ENCODE measurements around the gene B4GALT5. TPM values are rescaled to one million over a fixed set of nuclear protein-coding genes. Genes with fewer than 3 reads are reported as not detected.

Gene B4GALT5
- total RNA-seq, 1 experiment from 2014 or later: 41.7 TPM

DNA sequence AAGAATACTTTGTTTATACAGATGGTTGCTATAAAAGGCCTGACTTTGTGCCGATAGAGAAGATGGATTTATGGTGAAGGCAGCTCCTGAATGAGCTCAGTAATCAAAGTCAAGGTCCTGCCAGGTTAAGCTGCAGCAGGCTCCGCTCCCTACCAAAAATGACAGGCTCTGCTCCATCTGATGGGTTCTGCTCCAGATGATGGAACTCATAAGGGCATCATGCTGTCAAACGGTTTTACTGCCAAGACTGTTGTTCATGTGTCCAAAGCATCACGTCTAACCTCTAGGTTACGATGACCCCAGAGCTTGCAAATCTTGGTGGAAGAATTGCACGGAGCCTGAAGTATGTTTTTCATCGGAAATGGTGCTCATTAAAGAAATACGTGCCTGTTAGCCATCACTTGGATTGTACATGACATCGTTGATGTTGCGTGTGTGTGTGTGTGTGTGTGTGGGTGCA is 126.5 kb downstream of the B4GALT5 start:
- DNase-seq (ENCODE audit: low read depth): no peak

DNA sequence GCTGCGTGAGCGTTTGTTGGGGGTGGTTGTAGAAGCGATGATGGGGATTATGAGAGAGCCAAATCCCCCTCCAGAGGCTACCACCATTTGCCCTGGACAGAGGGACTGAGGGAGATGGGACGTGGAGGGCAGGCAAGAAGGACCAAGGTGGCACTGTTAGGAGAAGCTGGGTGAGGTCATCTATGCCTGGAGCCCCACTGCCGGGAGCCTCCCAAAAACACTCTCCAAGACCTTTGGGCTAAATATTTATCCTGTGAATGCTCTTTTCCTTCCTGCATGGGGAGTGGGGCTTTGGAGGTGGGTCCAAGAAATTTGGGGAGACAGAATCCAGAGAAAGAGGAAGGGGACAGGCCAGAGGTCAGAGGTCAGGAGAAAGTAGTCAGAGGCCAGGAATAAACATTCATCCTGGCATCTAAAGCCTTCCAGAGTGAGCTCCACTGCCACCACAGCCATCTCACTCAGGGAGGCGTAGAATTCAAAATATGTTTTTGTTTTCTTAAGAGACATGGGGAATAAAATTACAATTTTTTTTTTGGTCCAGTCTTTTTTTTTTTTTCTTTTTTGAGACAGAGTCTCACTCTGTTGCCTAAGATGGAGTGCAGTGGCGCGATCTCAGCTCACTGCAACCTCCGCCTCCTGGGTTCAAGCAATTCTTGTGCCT is 128.0 kb downstream of the B4GALT5 start:
- DNase-seq (ENCODE audit: low read depth): no peak

DNA sequence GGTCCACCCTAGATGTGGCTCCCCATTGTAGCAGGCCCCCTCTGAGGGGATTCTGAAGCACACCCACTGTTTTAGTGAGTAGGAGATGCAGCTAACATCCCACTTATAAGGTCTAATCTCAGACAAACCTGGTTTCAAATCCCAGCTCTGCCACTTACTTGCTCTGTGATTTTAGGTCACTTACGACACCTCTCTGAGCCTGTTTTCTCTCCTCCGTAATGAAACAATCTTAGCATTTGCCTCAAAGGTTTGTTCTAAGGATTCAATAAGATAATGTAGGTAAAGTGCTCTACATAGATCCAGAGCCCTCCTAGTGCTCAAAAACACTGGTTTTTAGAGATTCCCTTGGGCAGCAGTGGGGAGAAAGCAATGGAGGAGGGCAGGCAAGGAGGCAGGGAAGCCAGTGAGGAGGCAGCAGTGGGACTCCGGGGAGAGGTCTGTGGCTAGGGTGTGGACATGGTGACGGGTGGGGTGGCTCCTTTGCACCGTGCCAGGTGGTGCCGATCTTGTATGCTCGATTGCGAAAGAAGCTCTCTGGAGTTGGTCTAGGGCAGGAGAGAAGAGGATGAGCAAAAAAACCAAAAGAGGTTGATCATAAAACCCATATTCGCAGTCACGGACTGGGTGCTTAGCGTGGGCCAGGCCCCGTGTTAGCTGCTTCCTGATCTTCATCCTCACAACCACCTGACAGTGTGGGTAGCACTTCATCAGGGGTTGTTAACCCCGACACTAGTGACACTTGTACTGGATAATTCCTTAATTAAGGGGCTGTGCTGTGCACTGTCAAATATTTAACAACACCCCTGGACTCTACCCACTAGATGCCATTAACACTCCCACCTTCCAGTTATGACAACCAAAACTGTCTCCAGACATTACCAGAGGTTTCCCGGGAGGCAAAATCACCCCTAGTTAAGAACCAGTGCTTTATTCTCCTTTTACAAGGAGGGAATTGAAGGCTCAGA is 129.0 kb downstream of the B4GALT5 start:
- no peak for DNase-seq (ENCODE audit: low read depth)

- no peak for DNase-seq (ENCODE audit: low read depth)
Observed at GRCh38 chr20:49583669-49584417, 129.8 kb downstream of the B4GALT5 start.

- no peak for DNase-seq (ENCODE audit: low read depth)
Observed at GRCh38 chr20:49583343-49583668, 130.4 kb downstream of the B4GALT5 start.

Small RNA genes lying within 50 kb of the gene (small RNA-seq; reads per million reads assigned to genes)
- gene RN7SL197P (not detected), gene SNRPFP1 (not detected)

Other genes starting within 250 kb of the B4GALT5 start
- gene KCNB1, start 231.2 kb downstream of the B4GALT5 start, total RNA-seq (2014; rRNA removed; shearing (Covaris generic)): 0.02 TPM in 1 of 2 replicates, not detected in the other
- gene PTGIS, start 145.7 kb downstream of the B4GALT5 start, total RNA-seq (2014; rRNA removed; shearing (Covaris generic)): 0.02 TPM in 1 of 2 replicates, not detected in the other
- 9.0 and 12.6 TPM in 2 replicates for gene SLC9A8, start 99.0 kb upstream of the B4GALT5 start, total RNA-seq (2014; rRNA removed; shearing (Covaris generic))
- gene SPATA2, start 201.7 kb upstream of the B4GALT5 start, total RNA-seq (2014; rRNA removed; shearing (Covaris generic)): 6.7 and 8.7 TPM in 2 replicates
- 78.7 and 84.9 TPM in 2 replicates for gene RNF114, start 222.5 kb upstream of the B4GALT5 start, total RNA-seq (2014; rRNA removed; shearing (Covaris generic))

Data from HT1080 (cell line).